Nucleus accumbens (tissue), 56 donors: Measurements from ENCODE around the gene BNIP3.

Source experiments
- DNase-seq, 56 donors: peaks; one replicate each; lab custom pipeline; 2025; lab: John Stamatoyannopoulos, UW

Gene BNIP3

GRCh38 chr10:131981429-131982184 is at the start of gene BNIP3:
Gene BNIP3, minus strand, starts transcription at chr10:131981923. Its CDS starts 117 bp downstream, at chr10:131981806.
- DNase-seq: peak in 54 of 56 donors; percentile 54 to 95 (median 87)

- no peak for DNase-seq
Observed at GRCh38 chr10:132030898-132031463, 49.3 kb upstream of the BNIP3 start.

GRCh38 chr10:132028706-132029105 is 47.0 kb upstream of the BNIP3 start:
- DNase-seq: no peak

GRCh38 chr10:132027423-132027983 is 45.8 kb upstream of the BNIP3 start:
- no peak for DNase-seq

GRCh38 chr10:132023092-132023811 is 41.5 kb upstream of the BNIP3 start:
- peak in 51 of 56 donors; percentile 15 to 87 (median 59) for DNase-seq

- no peak for DNase-seq
Observed at GRCh38 chr10:132022241-132022640, 40.5 kb upstream of the BNIP3 start.

GRCh38 chr10:132021504-132022143 is 39.9 kb upstream of the BNIP3 start:
- DNase-seq: no peak

GRCh38 chr10:132021046-132021445 is 39.3 kb upstream of the BNIP3 start:
- DNase-seq: no peak

GRCh38 chr10:132020456-132020855 is 38.7 kb upstream of the BNIP3 start:
- DNase-seq: no peak

- DNase-seq: no peak
Observed at GRCh38 chr10:132019366-132019765, 37.6 kb upstream of the BNIP3 start.

- DNase-seq: no peak
Observed at GRCh38 chr10:132018446-132018845, 36.7 kb upstream of the BNIP3 start.

- DNase-seq: no peak
Observed at GRCh38 chr10:132016514-132016913, 34.8 kb upstream of the BNIP3 start.

- DNase-seq: no peak
Observed at GRCh38 chr10:132011445-132011844, 29.7 kb upstream of the BNIP3 start.

- no peak for DNase-seq
Observed at GRCh38 chr10:132011024-132011423, 29.3 kb upstream of the BNIP3 start.

- no peak for DNase-seq
Observed at GRCh38 chr10:132010483-132010882, 28.8 kb upstream of the BNIP3 start.

GRCh38 chr10:132009575-132009974 is 27.9 kb upstream of the BNIP3 start:
- no peak for DNase-seq

GRCh38 chr10:132007681-132008080 is 26.0 kb upstream of the BNIP3 start:
- DNase-seq: no peak

GRCh38 chr10:132006966-132007365 is 25.2 kb upstream of the BNIP3 start:
- no peak for DNase-seq

- no peak for DNase-seq
Observed at GRCh38 chr10:132005147-132005546, 23.4 kb upstream of the BNIP3 start.

GRCh38 chr10:132004052-132004451 is 22.3 kb upstream of the BNIP3 start:
- no peak for DNase-seq
